ENCODE results near the gene ZNF580.

The ZNF580 gene

GRCh38 chr19:55599842-55600661 is 40.8 kb upstream of the ZNF580 start, which contains the start of gene ZNF524 (continued):
- TF ChIP-seq PRDM4 (tag by site-specific recombination; IDR thresholded peaks at IDR 0.05) (peak; percentile 78), ZNF521 (tag by site-specific recombination; IDR thresholded peaks at IDR 0.05) (no peak), ZNF274 (IDR thresholded peaks at IDR 0.05; ENCODE audit: low read length) (no peak), ZNF274 (tag by site-specific recombination; IDR thresholded peaks at IDR 0.05; ENCODE audit: borderline replicate concordance) (no peak), TSHZ1 (tag by site-specific recombination; IDR thresholded peaks at IDR 0.05; ENCODE audit: borderline replicate concordance) (no peak), ZNF324 (tag by site-specific recombination; IDR thresholded peaks at IDR 0.05) (peak; percentile 80), WT1 (tag by site-specific recombination; IDR thresholded peaks at IDR 0.05) (peak; percentile 43; the same call in 1 of the 2 replicates), ATF2 (tag by site-specific recombination; IDR thresholded peaks at IDR 0.05; ENCODE audit: low read depth) (no peak), OSR2 (tag by site-specific recombination; IDR thresholded peaks at IDR 0.05) (peak; percentile 50; the same call in 1 of the 2 replicates), OVOL3 (tag by site-specific recombination; IDR thresholded peaks at IDR 0.05) (no peak), ZNF654 (tag by site-specific recombination; IDR thresholded peaks at IDR 0.05; ENCODE audit: low read depth) (no peak), INSM2 (tag by site-specific recombination; IDR thresholded peaks at IDR 0.05) (no peak), TCF7L2 (IDR thresholded peaks at IDR 0.05; ENCODE audit: borderline replicate concordance, low read depth, low read length) (no peak), ELK4 (IDR thresholded peaks at IDR 0.05; ENCODE audit: borderline replicate concordance, low read depth, low read length) (no peak), ZNF626 (tag by site-specific recombination; IDR thresholded peaks at IDR 0.05) (no peak), KLF1 (tag by site-specific recombination; IDR thresholded peaks at IDR 0.05) (peak; percentile 90), ZNF10 (tag by site-specific recombination; IDR thresholded peaks at IDR 0.05) (no peak; the same call in 1 of the 2 replicates), ZBTB10 (tag by site-specific recombination; IDR thresholded peaks at IDR 0.05) (0 out of 2 replicates have a peak, but pooled peaks have one; percentile 4), ZBTB48 (tag by site-specific recombination; IDR thresholded peaks at IDR 0.05) (no peak), SALL2 (tag by site-specific recombination; IDR thresholded peaks at IDR 0.05; ENCODE audit: borderline replicate concordance) (no peak), BCL11A (tag by site-specific recombination; IDR thresholded peaks at IDR 0.05; ENCODE audit: low read depth) (no peak), MZF1 (tag by site-specific recombination; IDR thresholded peaks at IDR 0.05; ENCODE audit: borderline replicate concordance) (no peak), ZNF37A (tag by site-specific recombination; IDR thresholded peaks at IDR 0.05) (no peak), SCRT2 (tag by site-specific recombination; IDR thresholded peaks at IDR 0.05) (no peak), ZBTB20 (tag by site-specific recombination; IDR thresholded peaks at IDR 0.05) (peak; percentile 70), ZNF514 (tag by site-specific recombination; IDR thresholded peaks at IDR 0.05) (no peak)

Data from HEK293 (cell line).